HG02678 (cell line): ENCODE results near the gene GSG1L.

Experiments
- ATAC-seq: cut with Tn5 transposase; IDR thresholded peaks from one replicate; pipeline ENCODE4 v1.9.1; 2021; ENCODE audit warnings: mild to moderate bottlenecking, moderate library complexity; ENCODE audit not compliant: unreplicated experiment

GSG1L gene

GRCh38 chr16:28092721-28093384 lies 29.3 kb upstream of the GSG1L start:
- no peak for ATAC-seq

- no peak for ATAC-seq
Observed at GRCh38 chr16:28091656-28092055, 28.1 kb upstream of the GSG1L start.

DNA sequence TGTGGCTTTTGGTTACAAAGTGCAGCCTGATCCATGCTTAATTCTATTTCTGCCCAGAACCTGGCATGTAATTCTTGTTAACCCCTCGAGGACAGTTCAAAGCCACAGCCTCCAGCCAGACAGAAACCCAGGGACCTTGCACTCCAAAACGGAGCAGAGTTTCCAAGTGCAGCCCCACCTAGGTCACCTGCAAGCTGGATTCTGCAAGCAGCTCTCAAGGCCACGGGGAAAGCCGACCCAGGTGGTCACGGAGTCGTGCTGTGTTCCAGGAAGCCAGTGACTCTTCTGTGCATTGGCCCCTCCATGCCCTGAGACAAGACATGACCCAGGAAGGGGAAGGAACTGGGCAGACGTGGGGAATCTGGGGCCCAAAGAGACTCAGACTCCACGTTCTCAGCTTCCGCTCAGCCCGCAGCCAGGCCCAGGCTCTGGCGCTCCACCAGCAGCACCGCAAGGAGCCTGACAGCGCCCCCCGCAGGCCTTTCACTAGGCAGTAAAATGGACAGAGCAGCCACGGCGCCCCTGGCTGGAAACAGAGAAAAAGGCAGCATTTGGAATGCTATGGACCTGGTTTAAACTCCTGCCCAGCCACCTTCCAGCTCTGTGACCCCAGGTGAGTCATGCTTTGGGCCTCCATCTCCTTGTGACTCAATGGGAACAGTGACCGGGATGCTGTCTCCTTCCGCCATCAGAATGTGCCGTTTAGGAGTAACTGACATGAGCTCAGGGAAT lies 27.3 kb upstream of the GSG1L start:
- ATAC-seq: no peak

DNA sequence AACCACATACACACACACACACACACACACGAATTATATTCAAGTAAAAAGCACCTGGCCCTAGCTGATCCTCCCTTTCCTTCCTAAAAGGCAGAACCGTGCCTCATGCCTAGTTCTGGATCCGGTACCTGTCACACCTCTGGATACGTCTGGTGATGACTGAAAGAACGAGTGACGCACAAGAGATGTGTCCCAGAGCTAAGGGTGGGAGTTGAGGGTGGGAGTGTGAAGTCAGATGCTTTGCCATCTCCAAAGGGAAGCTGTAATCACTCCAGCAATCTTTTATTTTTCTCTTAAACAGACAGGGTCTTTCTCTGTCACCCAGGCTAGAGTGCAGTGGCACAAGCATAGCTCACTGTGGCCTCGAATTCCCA lies 26.5 kb upstream of the GSG1L start:
- ATAC-seq: no peak

GRCh38 chr16:28089205-28089991 lies 25.9 kb upstream of the GSG1L start:
- no peak for ATAC-seq

DNA sequence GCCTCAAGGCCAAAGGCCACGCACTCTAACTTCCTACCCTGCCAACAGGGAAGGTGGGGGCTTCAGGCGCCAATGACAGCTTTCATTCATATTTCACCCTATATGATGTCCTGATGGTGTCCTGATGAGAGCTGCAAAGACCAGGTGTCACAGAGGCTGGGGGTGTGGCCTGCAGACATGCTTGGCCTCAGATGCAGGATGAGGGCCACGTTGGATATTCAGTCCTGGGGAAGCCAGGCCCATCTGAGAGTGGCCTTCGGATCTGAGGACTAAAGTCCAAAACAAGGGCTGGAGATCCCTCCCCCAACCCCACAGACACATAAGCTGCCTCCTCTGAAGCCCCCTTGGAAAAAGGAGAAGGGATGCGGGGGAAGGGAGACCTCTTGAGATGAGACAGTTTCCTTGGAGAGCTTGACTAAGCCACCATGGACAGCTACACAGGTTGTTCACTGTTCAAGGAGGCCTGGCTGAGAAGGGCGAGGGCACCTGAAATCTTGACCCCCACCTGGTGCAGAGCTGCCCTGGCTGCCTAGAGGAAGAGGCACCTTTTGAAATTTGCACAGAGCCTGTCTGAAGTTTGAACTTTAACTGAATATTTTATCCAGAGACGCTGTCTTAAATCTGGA lies 24.3 kb upstream of the GSG1L start:
- ATAC-seq: no peak

GRCh38 chr16:28087140-28087660 lies 23.7 kb upstream of the GSG1L start:
- no peak for ATAC-seq

DNA sequence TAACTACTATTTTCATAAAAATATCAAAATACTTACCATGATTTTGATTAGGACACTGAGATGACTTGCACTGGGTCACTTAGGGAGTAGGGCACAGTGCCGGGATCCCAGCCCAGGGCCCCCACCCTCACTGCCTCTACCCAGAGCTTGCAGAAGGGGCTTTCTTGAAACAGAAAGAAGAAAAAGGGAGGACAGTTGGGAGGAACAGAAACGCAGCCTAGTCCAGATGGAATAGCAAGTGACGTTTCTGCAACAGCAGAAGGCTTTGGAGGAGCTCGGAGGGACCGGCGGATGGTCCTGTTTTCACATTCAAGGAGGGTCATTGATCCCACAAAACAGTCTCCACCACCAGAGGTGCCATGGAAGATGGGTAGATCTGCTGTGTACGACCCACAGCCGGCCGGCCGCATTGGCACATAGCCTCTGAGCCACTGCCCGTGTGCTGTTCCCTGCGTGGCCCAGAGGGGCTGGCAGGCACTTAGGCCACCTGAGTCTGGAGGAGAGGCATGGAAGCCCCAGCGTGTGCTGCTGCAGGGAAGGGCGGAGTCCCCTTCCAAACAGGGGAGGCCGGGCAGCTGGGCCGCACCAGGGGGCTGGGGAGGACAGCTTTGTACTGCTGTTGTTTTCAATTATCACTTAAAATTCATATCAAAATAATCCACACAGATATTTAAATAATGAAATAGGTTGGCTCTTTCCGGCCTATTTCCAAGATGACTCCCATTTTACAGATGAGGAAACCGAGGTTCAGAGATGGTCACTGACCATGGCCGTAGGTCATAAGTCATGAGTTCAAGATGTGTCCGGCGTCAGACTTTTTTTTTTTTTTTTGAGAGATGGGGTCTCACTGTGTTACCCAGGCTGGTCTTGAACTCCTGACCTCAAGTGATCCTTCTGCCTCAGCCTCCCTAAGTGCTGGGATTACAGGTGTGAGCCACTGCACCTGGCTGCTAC lies 22.9 kb upstream of the GSG1L start:
- no peak for ATAC-seq

DNA sequence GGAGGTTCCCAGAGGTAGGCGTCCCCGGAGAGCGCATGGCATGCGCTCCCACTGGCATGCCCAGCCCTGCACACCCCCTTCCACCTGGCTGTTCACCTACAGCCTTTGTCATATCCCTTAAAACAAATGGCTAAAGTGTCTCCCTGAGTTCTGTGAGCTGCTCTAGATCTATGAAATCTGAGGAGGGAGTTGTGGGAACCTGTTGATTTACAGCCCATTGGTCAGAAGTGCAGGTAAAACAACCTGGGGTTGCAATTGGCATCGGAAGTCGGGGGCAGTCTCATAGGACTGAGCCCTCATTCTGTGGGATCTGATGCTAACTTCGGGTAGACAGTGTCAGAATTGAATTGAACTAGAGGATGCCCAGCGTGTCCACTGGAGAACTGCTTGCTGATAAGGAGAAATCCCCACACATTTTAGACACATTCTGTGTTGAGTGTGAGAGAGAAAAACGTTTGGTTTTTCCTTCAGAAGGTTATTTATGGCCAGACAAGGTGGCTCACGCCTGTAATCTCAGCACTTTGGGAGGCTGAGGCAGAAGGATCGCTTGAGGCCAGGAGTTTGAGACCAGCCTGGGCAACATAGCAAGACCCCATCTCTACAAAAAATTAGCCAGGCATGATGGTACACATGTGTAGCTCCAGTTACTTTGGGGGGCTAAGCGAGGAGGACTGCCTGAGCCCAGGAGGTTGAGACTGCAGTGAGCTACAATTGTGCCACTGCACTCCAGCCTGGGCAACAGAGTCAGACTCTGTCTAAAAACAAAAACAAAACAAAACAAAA lies 22.1 kb upstream of the GSG1L start:
- ATAC-seq: no peak

DNA sequence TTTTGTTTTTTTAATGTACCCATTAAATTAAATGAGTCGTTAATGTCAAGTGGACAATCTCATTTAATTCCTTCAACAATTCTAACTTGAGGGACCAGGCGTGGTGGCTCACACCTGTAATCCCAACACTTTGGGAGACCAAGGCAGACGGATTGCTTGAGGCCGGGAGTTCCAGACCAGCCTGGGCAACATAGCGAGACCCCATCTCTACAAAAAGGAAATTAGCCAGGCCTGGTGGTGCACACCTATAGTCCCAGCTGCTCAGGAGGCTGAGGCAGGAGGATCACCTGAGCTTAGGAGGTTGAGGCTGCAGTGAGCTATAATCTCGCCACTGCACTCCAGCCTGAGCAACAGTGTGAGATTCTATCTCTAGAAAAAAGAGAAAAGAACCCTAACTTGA lies 20.7 kb upstream of the GSG1L start:
- ATAC-seq: no peak

- no peak for ATAC-seq
Observed at GRCh38 chr16:28082624-28083023, 19.1 kb upstream of the GSG1L start.

DNA sequence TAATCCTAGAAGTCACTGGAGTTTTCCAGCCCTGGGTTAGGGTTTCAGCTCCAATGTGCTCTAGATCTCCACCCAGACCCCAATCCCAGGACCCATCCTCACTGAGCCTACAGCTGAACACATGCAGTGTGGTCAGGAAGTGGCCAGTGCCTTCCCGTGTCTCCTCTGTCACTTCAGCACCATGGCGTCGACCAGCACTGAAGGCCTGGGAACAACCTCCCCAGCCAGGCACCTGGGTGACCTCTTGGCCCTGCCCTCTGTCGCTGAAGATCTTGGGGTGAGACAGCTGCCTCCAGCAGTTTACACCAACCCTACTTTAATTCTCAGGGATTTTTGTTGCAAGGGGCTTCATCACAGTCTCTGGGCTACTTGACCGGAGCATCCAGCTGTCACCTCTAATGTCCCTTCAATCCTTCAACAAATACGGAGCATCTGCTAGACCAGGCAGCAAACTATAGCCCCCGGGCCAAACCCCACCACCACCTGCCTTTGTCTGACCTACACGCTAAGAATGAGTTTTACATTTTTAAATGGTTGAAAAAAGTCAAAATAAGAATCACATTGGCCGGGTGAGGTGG lies 18.0 kb upstream of the GSG1L start:
- no peak for ATAC-seq

- ATAC-seq: no peak
Observed at GRCh38 chr16:28078261-28078660, 14.7 kb upstream of the GSG1L start.

GRCh38 chr16:28073836-28074235 lies 10.3 kb upstream of the GSG1L start:
- no peak for ATAC-seq

- no peak for ATAC-seq
Observed at GRCh38 chr16:28072087-28072486, 8.6 kb upstream of the GSG1L start.

DNA sequence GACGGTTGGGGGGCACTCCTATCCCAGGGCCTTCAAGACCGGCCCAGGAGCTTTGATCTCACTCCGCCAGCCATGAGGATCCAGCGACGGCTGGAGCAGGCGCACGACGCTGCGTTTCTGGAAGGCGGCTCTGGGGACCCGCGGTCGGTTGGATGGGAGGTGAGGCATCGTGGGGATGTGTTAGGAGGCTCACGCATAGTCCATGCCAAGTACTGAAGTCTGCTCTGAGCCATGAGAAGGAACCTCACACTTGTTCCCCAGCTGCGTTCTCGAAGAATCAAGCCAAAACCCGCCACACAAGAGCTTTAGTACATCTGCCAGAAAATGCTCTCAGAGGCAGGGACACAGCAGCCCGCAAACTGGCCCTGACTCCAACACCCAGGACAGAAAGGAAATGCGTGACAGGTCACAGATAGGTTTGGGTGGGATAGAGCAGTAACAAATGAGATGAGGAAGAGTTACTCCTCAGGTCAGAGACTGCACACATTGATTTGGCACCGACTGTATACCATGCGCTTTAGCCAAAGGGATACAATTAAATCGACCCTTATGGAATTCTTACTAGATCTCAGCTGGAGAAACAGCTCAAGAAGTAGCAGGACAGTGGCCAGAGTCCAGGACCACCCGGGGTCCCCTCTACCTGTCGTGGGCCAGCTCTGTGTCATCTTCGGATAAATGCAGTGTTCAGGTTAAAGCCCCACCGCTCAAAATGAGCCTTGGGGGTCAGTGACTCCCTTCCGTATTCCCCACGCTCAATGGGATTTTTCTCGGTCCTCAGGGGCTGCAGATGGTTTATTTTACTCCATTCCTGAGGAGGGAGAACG lies 6.7 kb upstream of the GSG1L start:
- ATAC-seq: no peak

DNA sequence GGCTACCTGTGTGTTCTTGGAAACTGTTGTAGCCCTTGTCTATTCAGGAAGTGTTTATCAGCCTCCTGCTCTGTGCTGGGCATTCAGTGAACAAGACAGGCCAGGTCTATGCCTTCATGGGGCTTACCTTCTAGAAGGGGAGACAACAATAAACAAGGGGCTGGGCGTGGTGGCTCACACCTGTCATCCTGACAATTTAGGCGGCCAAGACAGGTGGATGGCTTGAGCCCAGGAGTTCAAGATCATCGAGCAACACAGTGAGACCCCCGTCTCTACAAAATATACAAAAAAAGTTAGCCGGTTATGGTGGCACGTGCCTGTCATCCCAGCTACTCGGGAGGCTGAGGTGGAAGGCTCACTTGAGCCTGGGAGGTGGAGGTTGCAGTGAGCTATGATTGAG lies 5.5 kb upstream of the GSG1L start:
- no peak for ATAC-seq
